T-helper 2 cell (primary cell): ENCODE results near the gene AZI2.

Experiments used
- DNase-seq, 5 experiments: peaks; one replicate each; pipeline versions ENCODE4 v3.0.0 to v3.0.0-alpha.2; 2012 to 2022

Gene AZI2

GRCh38 chr3:28301688-28302087 lies 46.9 kb downstream of the AZI2 start:
- DNase-seq = no peak

- DNase-seq = no peak
Observed at GRCh38 chr3:28300345-28300962, 48.2 kb downstream of the AZI2 start.

- no peak for DNase-seq
Observed at GRCh38 chr3:28299705-28300104, 48.9 kb downstream of the AZI2 start.

GRCh38 chr3:28295898-28296490 lies 52.6 kb downstream of the AZI2 start:
- peak in 1 of 5 experiments; percentile 14 for DNase-seq

GRCh38 chr3:28294667-28295413 lies 53.8 kb downstream of the AZI2 start:
- no peak for DNase-seq

- DNase-seq = no peak
Observed at GRCh38 chr3:28292622-28293021, 56.0 kb downstream of the AZI2 start.

- DNase-seq = no peak
Observed at GRCh38 chr3:28291577-28291976, 57.0 kb downstream of the AZI2 start.

- DNase-seq = no peak
Observed at GRCh38 chr3:28290863-28291300, 57.7 kb downstream of the AZI2 start.

- DNase-seq = no peak
Observed at GRCh38 chr3:28287046-28287445, 61.6 kb downstream of the AZI2 start.

GRCh38 chr3:28286595-28286994 lies 62.0 kb downstream of the AZI2 start:
- peak in 2 of 5 experiments; percentile 12 to 63 for DNase-seq

- DNase-seq = no peak
Observed at GRCh38 chr3:28280781-28281180, 67.8 kb downstream of the AZI2 start.

- DNase-seq = no peak
Observed at GRCh38 chr3:28279770-28280169, 68.9 kb downstream of the AZI2 start.

- DNase-seq = no peak
Observed at GRCh38 chr3:28278918-28279317, 69.7 kb downstream of the AZI2 start.

- DNase-seq = no peak
Observed at GRCh38 chr3:28273837-28274236, 74.8 kb downstream of the AZI2 start.
